Loucy (cell line): Measurements from ENCODE around the gene TBC1D1.

Source experiments
- EZH2phosphoT487 ChIP-seq: fragments of 200-600 bp; IDR thresholded peaks from 2 replicates; pipeline ENCODE4 v1.6.1; 2018; ENCODE audit warnings: antibody characterized with exemption, mild to moderate bottlenecking, moderate library complexity, borderline replicate concordance
- TF ChIP-seq, protein P1 (sequence below): fragments of 200-600 bp; sonication (generic); conservative IDR thresholded peaks from 2 replicates; pipeline ENCODE4 v1.5.1; 2014; ENCODE audit warnings: mild to moderate bottlenecking, antibody characterized with exemption, low read length

DNA sequence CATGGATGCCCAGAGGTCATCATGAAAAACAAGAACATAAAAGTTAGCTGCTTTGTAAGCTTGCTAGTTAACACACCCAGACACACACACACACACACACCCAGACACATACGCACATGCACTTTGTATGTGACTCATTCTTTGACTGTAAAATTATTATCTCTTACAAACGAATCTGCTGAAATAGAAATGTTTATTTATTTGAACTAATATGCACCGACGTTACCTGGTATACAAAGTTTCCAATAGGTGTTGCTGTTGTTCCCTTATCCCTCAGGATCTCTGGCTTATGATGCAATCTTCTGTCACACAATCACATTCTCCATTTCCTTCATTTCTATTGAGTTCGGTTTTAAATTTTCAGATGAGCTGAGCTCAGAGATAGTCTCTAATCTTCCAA, 278.6 kb downstream of the TBC1D1 start:
- TF ChIP-seq, protein P1, sequence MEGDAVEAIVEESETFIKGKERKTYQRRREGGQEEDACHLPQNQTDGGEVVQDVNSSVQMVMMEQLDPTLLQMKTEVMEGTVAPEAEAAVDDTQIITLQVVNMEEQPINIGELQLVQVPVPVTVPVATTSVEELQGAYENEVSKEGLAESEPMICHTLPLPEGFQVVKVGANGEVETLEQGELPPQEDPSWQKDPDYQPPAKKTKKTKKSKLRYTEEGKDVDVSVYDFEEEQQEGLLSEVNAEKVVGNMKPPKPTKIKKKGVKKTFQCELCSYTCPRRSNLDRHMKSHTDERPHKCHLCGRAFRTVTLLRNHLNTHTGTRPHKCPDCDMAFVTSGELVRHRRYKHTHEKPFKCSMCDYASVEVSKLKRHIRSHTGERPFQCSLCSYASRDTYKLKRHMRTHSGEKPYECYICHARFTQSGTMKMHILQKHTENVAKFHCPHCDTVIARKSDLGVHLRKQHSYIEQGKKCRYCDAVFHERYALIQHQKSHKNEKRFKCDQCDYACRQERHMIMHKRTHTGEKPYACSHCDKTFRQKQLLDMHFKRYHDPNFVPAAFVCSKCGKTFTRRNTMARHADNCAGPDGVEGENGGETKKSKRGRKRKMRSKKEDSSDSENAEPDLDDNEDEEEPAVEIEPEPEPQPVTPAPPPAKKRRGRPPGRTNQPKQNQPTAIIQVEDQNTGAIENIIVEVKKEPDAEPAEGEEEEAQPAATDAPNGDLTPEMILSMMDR: no peak
- TF ChIP-seq EZH2phosphoT487: no peak
